Measurements from ENCODE around the gene BAIAP3. TPM values are rescaled to one million over a fixed set of nuclear protein-coding genes. Genes with fewer than 3 reads are reported as not detected.

Gene BAIAP3
- total RNA-seq (2022; extraction: Qiagen RNA extraction) = 0.69 to 1.4 TPM (median 0.95 TPM) in 5 replicates

DNA sequence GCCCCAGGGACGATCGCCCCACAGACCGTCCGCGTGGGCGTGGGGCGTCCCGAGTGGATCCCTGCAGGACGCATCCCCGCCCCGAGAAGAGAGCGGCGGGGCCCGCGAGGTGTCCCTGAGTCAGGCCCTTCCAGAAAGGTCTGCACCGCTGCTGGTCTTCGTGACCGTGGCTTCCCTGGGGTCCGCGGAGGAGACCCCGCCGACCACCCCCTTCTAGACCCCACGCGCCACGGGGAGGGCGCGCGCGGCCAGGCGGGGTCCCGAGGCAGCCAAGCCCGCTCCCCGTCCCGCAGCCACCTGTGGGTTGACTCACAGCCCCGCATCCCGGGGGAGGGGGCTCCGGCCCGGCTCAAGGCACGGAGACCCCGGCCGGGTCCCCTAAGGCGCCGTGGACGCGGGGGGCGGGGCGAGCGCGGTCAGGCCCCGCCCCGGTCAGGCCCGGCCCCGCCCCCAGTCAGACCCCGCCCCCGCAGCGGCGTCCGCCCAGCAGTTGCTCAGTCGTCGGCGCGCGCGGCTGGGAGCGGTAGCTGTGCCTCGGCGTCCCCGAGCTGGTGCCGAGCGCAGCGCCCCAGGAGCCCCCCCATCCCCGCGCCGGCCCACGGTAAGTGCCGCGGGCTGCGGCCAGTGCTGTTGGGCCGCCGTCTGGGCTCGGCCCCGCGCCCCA lies at the start of gene BAIAP3:
Gene BAIAP3 (plus strand): TSS at position 497 of the 664 bp plus-strand sequence. CDS start 4,905 bp downstream, outside the sequence.

GRCh38 chr16:1308977-1309885 lies 24.2 kb upstream of the BAIAP3 start, which contains the start of gene UBE2I:
Gene UBE2I, plus strand, starts transcription at chr16:1309636. Its CDS starts 4,395 bp downstream, at chr16:1314031.

DNA sequence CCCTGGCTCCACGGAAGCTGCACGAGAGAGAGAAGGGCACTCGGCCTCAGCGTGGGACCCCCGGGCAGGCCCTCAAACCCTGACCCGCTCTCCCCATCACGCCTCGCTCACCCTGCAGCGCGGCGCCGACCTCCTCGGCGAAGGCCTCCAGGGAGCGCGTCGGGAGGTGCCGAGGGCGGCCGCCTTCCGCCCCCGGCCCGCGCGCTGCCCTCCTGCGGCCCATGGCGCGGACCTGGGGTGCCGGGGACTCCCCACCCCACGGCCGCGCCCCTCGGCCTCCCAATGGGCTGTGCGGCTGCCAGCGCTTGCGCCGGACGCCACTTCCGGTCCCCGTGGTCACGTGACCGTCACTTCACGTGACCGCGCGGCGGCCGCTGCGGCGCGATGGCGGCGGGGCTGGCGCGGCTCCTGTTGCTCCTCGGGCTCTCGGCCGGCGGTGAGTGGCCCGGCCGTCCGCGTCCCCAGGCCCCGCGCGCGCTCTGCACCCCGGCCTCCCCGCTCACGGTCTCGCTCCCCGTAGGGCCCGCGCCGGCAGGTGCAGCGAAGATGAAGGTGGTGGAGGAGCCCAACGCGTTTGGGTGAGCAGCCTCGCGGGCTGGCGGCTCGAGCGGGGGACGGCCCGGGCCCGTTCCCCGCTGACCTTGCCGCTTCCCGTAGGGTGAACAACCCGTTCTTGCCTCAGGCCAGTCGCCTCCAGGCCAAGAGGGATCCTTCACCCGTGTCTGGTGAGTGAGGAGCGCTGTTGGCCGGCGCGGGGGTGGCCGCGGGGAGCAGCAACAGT lies 18.3 kb downstream of the BAIAP3 start, which contains the start of the genes GNPTG and TSR3:
Gene GNPTG (plus strand): TSS at position 350 of the 781 bp plus-strand sequence. CDS start 35 bp downstream, at position 385.
Gene TSR3 (minus strand): TSS at position 297 of the 781 bp plus-strand sequence. CDS start 74 bp downstream, at position 223.

Other genes starting within 250 kb of the BAIAP3 start
- 0.05 to 0.08 TPM in 2 of 5 replicates, not detected in the others for gene C1QTNF8, start 237.4 kb upstream of the BAIAP3 start, total RNA-seq (2022; extraction: Qiagen RNA extraction)
- gene CACNA1H, start 180.5 kb upstream of the BAIAP3 start, total RNA-seq (2022; extraction: Qiagen RNA extraction) = 12.7 to 20.5 TPM (median 17.0 TPM) in 5 replicates
- 0.07 to 0.16 TPM (median 0.13 TPM) in 4 of 5 replicates, not detected in the other for gene TPSG1, start 108.4 kb upstream of the BAIAP3 start, total RNA-seq (2022; extraction: Qiagen RNA extraction)
- gene TPSB2, start 103.5 kb upstream of the BAIAP3 start, total RNA-seq (2022; extraction: Qiagen RNA extraction) = 0.09 to 0.11 TPM in 2 of 5 replicates, not detected in the others
- 0.06 to 0.10 TPM in 2 of 5 replicates, not detected in the others for gene TPSAB1, start 92.9 kb upstream of the BAIAP3 start, total RNA-seq (2022; extraction: Qiagen RNA extraction)
- gene TPSD1, start 77.6 kb upstream of the BAIAP3 start, total RNA-seq (2022; extraction: Qiagen RNA extraction) = not detected in 5 replicates
- gene UBE2I, start 24.0 kb upstream of the BAIAP3 start, total RNA-seq (2022; extraction: Qiagen RNA extraction) = 148 to 182 TPM (median 160 TPM) in 5 replicates
- 54.8 to 98.7 TPM (median 96.4 TPM) in 5 replicates for gene TSR3, start 18.2 kb downstream of the BAIAP3 start, total RNA-seq (2022; extraction: Qiagen RNA extraction)
- gene GNPTG, start 18.3 kb downstream of the BAIAP3 start, total RNA-seq (2022; extraction: Qiagen RNA extraction) = 23.0 to 38.6 TPM (median 34.7 TPM) in 5 replicates
- gene UNKL, start 81.1 kb downstream of the BAIAP3 start, total RNA-seq (2022; extraction: Qiagen RNA extraction) = 14.9 to 25.3 TPM (median 24.1 TPM) in 5 replicates
- 32.7 to 37.9 TPM (median 35.6 TPM) in 5 replicates for gene UQCC4, start 87.1 kb downstream of the BAIAP3 start, total RNA-seq (2022; extraction: Qiagen RNA extraction)
- not detected in 5 replicates for gene PERCC1, start 97.4 kb downstream of the BAIAP3 start, total RNA-seq (2022; extraction: Qiagen RNA extraction)
- 0.07 to 0.36 TPM (median 0.18 TPM) in 5 replicates for gene CCDC154, start 110.9 kb downstream of the BAIAP3 start, total RNA-seq (2022; extraction: Qiagen RNA extraction)
- gene CLCN7, start 141.4 kb downstream of the BAIAP3 start, total RNA-seq (2022; extraction: Qiagen RNA extraction) = 61.5 to 77.6 TPM (median 71.6 TPM) in 5 replicates
- gene PTX4, start 155.3 kb downstream of the BAIAP3 start, total RNA-seq (2022; extraction: Qiagen RNA extraction) = 0.03 TPM in 1 of 5 replicates, not detected in the others
- gene TELO2, start 159.7 kb downstream of the BAIAP3 start, total RNA-seq (2022; extraction: Qiagen RNA extraction) = 25.9 to 42.3 TPM (median 36.3 TPM) in 5 replicates
- gene TMEM204, start 200.0 kb downstream of the BAIAP3 start, total RNA-seq (2022; extraction: Qiagen RNA extraction) = 0.08 to 0.11 TPM (median 0.09 TPM) in 4 of 5 replicates, not detected in the other

Data from A549 treated with AZD2906 at 1 μM for 4 hours (cell line).